ENCODE measurements around the gene ZNF155.

GRCh38 chr19:44005973-44006372, 22.0 kb downstream of the ZNF155 start:
- TF ChIP-seq CTCF (IDR thresholded peaks at IDR 0.05; ENCODE audit: low read length), result no peak
- TF ChIP-seq EZH2 (optimal IDR thresholded peaks at IDR 0.05; ENCODE audit: low read depth, low read length), result no peak
